Parathyroid adenoma (tissue), 2 donors: ENCODE measurements around the gene PROK2.
A peak's percentile ranks its signal among the peaks of the same experiment; 100 is the strongest.

Source experiments
- H2AFZ ChIP-seq: fragments of 300-600 bp; sonication (generic); one replicate; pipeline ENCODE4 v1.7.0; 2017; ENCODE audit warnings: antibody characterized with exemption, mild to moderate bottlenecking
- H3K27ac ChIP-seq: fragments of 300-600 bp; sonication (generic); one replicate; pipeline ENCODE4 v1.7.0; 2017
- H3K27me3 ChIP-seq: fragments of 300-600 bp; sonication (generic); one replicate; pipeline ENCODE4 v1.7.0; 2017; ENCODE audit warnings: low read length; ENCODE audit not compliant: control insufficient read depth, insufficient read depth
- H3K36me3 ChIP-seq: fragments of 300-600 bp; sonication (generic); one replicate; pipeline ENCODE4 v1.7.0; 2017; ENCODE audit warnings: low read length; ENCODE audit not compliant: control insufficient read depth, insufficient read depth
- H3K4me1 ChIP-seq: fragments of 300-600 bp; sonication (generic); one replicate; pipeline ENCODE4 v1.7.0; 2017; ENCODE audit warnings: control low read depth
- H3K4me2 ChIP-seq: fragments of 300-600 bp; sonication (generic); one replicate; pipeline ENCODE4 v1.7.0; 2017; ENCODE audit warnings: low read length
- H3K4me3 ChIP-seq: fragments of 300-600 bp; sonication (generic); one replicate; pipeline ENCODE4 v1.7.0; 2017; ENCODE audit warnings: low read depth, low read length
- H3K79me2 ChIP-seq: fragments of 300-600 bp; sonication (generic); one replicate; pipeline ENCODE4 v1.7.0; 2017; ENCODE audit warnings: control low read depth
- H3K9ac ChIP-seq: fragments of 300-600 bp; sonication (generic); one replicate; pipeline ENCODE4 v1.7.0; 2017; ENCODE audit warnings: mild to moderate bottlenecking
- H3K9me3 ChIP-seq: fragments of 300-600 bp; sonication (generic); one replicate; pipeline ENCODE4 v1.7.0; 2017; ENCODE audit warnings: low read length; ENCODE audit not compliant: control insufficient read depth
- CTCF ChIP-seq: fragments of 300-600 bp; sonication (generic); IDR thresholded peaks from one replicate; pipeline ENCODE4 v1.7.0; 2017; ENCODE audit warnings: antibody characterized with exemption, mild to moderate bottlenecking
- donor health status: primary hyperparathyroidism.

PROK2 gene

GRCh38 chr3:71726146-71726545 is 58.8 kb downstream of the PROK2 start:
- no peaks in the 10 kb centered on the region for H3K36me3 ChIP-seq
- H3K27me3 ChIP-seq, result no peaks in the 10 kb centered on the region
- peak overlapping the region; percentile 74 for H3K4me2 ChIP-seq
- peak overlapping the region; percentile 94 for H2AFZ ChIP-seq
- H3K79me2 ChIP-seq, result peaks cover 26% of the 10 kb centered on the region
- H3K4me3 ChIP-seq, result no peak overlapping the region
- no peak overlapping the region for H3K9ac ChIP-seq
- peaks cover 21% of the 10 kb centered on the region for H3K4me1 ChIP-seq
- no peak for TF ChIP-seq CTCF
- H3K9me3 ChIP-seq, result no peaks in the 10 kb centered on the region
- H3K27ac ChIP-seq, result no peak overlapping the region

GRCh38 chr3:71725271-71725991 is 59.5 kb downstream of the PROK2 start, which contains the start of gene EIF4E3:
Gene EIF4E3 (minus strand): TSS chr3:71725402. CDS start chr3:71725367, 35 bp downstream.
- Histone ChIP-seq H3K27me3 (no peaks in the 10 kb centered on the region), H3K4me3 (peak within 1 kb of the TSS; percentile 59), H3K4me1 (peaks cover 23% of the 10 kb centered on the region), H3K9me3 (no peaks in the 10 kb centered on the region), H3K36me3 (no peaks in the 10 kb centered on the region), H3K9ac (peak within 1 kb of the TSS; percentile 0), H3K79me2 (peaks cover 33% of the 10 kb centered on the region), H3K4me2 (peak within 1 kb of the TSS; percentile 88), H2AFZ (peak within 1 kb of the TSS; percentile 94), H3K27ac (peak within 1 kb of the TSS; percentile 59)
- TF ChIP-seq CTCF, result no peak

- H3K4me2 ChIP-seq, result peak overlapping the region; percentile 88
- H3K4me1 ChIP-seq, result peaks cover 17% of the 10 kb centered on the region
- H3K4me3 ChIP-seq, result peak overlapping the region; percentile 59
- peak overlapping the region; percentile 59 for H3K27ac ChIP-seq
- no peaks in the 10 kb centered on the region for H3K9me3 ChIP-seq
- H2AFZ ChIP-seq, result peak overlapping the region; percentile 88
- no peaks in the 10 kb centered on the region for H3K27me3 ChIP-seq
- H3K36me3 ChIP-seq, result no peaks in the 10 kb centered on the region
- H3K9ac ChIP-seq, result peak overlapping the region; percentile 0
- TF ChIP-seq CTCF, result no peak
- H3K79me2 ChIP-seq, result peaks cover 38% of the 10 kb centered on the region
Measured at GRCh38 chr3:71724584-71725270, 60.2 kb downstream of the PROK2 start.

GRCh38 chr3:71724171-71724453 is 60.8 kb downstream of the PROK2 start:
- H3K4me2 ChIP-seq, result peak overlapping the region; percentile 88
- H3K9me3 ChIP-seq, result no peaks in the 10 kb centered on the region
- H3K27me3 ChIP-seq, result no peaks in the 10 kb centered on the region
- no peak overlapping the region for H3K27ac ChIP-seq
- peaks cover 41% of the 10 kb centered on the region for H3K79me2 ChIP-seq
- H3K9ac ChIP-seq, result no peak overlapping the region
- H3K4me3 ChIP-seq, result peak overlapping the region; percentile 59
- no peak for TF ChIP-seq CTCF
- H3K4me1 ChIP-seq, result peaks cover 17% of the 10 kb centered on the region
- H3K36me3 ChIP-seq, result no peaks in the 10 kb centered on the region
- no peak overlapping the region for H2AFZ ChIP-seq
